ENCODE data around the gene RASD1.

The RASD1 gene

GRCh38 chr17:17533901-17534441 lies 37.8 kb upstream of the RASD1 start:
- H3K4me3 ChIP-seq, result no peak overlapping the region
- no peak overlapping the region for H3K27ac ChIP-seq
- DNase-seq (ENCODE audit: low spot score), result no peak
- no peak for TF ChIP-seq CTCF (IDR thresholded peaks at IDR 0.05)

DNA sequence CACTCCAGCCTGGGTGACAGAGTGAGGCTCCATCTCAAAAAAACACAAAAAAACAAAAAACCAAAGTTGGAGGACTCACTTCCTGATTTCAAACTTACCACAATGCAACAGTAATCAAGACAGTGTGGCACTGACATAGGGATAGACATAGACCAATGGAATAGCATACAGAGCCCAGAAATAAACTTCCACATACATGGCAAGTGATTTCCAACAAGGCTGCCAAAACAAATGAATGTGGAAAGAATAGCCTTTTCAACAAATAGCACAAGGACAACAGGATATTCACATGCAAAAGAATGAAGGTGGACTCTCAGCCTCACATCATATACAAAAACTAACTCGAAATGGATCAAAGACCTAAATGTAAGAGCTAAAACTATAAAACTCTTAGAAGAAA lies 36.8 kb upstream of the RASD1 start:
- no peak for DNase-seq (ENCODE audit: low spot score)
- no peak for TF ChIP-seq CTCF (IDR thresholded peaks at IDR 0.05)
- no peak overlapping the region for H3K4me3 ChIP-seq
- H3K27ac ChIP-seq, result no peak overlapping the region

DNA sequence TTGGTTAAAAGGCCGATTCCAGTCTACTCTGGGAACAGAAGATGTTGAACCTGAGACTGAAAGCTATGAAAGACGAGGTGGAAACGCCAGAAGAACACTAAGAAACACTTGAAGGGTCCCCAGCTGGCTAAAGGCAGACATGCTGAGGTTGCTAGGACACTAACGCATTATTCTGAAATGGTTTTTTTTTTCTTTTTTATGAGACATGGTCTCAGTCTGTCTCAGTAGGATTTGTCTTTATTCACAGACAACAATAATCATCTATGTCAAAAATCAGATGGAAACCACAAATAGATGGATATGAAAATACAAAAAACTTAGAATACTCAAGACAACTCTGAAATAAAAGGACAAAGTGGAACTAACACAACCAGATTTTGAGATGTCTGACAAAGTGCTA lies 35.0 kb upstream of the RASD1 start:
- DNase-seq (ENCODE audit: low spot score), result no peak
- Histone ChIP-seq H3K4me3 (no peak overlapping the region), H3K27ac (no peak overlapping the region)
- no peak for TF ChIP-seq CTCF (IDR thresholded peaks at IDR 0.05)

DNA sequence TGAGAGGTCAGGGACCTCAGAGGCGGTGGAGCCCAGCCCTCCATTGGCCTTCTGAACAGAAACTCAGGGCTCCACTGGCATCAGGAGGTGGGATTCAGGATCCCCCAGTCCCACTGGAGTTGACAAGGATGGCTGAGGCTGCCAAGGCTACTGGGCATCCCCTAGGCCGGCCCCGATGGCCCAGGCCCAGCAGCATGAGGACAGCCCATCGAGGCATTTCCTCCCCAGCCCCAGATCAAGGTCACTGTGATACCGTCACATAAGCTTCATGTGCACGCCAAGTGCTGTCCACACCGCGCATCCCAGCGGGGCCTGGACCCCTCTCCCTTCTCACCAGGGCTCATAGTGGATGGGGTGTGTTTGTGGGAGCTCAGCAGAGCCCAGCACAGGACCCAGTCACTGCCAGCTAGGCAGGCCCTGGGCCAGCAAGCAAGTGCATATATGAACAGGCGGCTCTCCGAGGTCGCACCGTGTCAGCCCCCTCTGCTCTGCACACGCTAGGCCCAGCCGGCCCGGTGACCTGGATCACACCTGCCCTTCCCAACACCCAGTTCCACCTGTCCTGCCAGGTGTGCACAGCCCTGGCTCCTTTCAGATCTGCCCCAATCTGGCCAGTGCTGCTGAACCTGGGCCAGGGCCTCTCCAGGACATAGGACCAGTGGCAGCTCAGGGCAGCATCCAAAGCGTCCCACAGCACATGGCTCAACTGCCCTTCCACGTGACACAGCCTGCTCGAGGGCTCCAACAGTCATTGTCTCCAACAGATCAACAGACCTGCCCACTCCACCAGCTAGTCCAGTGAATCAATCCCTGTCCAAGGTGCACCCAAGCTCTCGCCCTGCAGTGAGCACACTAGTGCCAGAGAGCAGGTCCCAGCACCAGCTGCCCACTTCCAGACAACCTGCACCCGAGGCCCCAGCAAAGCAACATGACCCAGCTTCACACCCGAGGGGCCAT lies 32.8 kb upstream of the RASD1 start:
- H3K27ac ChIP-seq, result no peak overlapping the region

DNA sequence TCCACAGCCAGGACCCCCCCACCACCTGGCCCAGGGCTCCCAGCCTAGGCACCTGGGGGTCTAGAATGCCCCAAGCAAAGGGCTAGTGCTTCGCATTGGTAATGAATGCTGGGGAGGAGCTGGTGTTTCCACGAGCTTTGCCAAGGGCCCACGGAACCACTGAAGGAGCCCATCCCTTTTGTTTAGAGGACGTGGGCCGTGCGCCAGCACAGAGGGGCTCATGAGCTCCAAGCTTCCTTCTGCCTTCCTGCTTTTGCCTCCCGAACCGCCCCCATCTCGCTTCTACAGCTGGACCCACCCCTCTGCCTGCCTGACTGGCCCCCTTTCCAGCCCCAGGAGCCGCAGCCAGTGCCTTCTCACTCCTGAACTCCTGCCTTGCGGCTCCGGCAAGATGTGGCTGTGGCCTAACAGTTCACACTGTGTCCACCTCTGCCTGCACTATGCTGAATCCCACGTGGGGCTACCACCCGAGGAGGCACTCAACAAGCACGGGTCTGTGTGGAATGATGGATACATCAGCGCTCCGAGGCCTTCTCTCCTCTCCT lies 31.8 kb upstream of the RASD1 start:
- no peak overlapping the region for H3K27ac ChIP-seq
- H3K4me3 ChIP-seq, result no peak overlapping the region
- DNase-seq (ENCODE audit: low spot score), result no peak
- TF ChIP-seq CTCF (IDR thresholded peaks at IDR 0.05), result no peak

More for the DNA sequence above, 32.8 kb upstream of the RASD1 start:
- H3K4me3 ChIP-seq, result no peak overlapping the region
- no peak for DNase-seq (ENCODE audit: low spot score)
- no peak for TF ChIP-seq CTCF (IDR thresholded peaks at IDR 0.05)

DNA sequence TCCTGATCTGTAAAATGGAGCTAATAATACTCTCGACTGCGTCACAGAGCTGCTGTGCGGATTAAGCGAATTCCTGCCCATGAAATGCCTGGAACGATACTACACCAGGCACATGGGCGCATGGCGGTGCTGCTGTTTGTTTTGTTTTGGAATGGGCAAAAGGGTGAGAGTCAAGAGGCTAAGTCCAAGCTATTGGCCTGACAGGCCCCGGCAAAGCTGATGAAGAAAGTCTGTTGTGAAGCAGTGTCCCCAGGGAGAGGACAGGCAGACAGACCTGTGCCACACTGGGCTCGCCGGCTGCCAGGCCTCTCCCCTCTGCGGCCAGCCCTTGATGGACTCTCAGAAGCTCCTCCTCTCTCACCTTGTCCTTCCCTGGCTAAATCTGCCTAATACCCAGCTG lies 31.3 kb upstream of the RASD1 start:
- Histone ChIP-seq H3K27ac (no peak overlapping the region), H3K4me3 (no peak overlapping the region)
- DNase-seq (ENCODE audit: low spot score), result no peak
- TF ChIP-seq CTCF (IDR thresholded peaks at IDR 0.05), result no peak

Measured in coronary artery (tissue), 2 donors.